ENCODE results near the gene BTBD7.
A peak's percentile ranks its signal among the peaks of the same experiment; 100 is the strongest.
"Not testable (repeated sequence)": the region's sequence is repeated elsewhere in the genome, so short reads cannot be mapped to it uniquely, and the experiment has no call there.

Gene BTBD7, protein sequence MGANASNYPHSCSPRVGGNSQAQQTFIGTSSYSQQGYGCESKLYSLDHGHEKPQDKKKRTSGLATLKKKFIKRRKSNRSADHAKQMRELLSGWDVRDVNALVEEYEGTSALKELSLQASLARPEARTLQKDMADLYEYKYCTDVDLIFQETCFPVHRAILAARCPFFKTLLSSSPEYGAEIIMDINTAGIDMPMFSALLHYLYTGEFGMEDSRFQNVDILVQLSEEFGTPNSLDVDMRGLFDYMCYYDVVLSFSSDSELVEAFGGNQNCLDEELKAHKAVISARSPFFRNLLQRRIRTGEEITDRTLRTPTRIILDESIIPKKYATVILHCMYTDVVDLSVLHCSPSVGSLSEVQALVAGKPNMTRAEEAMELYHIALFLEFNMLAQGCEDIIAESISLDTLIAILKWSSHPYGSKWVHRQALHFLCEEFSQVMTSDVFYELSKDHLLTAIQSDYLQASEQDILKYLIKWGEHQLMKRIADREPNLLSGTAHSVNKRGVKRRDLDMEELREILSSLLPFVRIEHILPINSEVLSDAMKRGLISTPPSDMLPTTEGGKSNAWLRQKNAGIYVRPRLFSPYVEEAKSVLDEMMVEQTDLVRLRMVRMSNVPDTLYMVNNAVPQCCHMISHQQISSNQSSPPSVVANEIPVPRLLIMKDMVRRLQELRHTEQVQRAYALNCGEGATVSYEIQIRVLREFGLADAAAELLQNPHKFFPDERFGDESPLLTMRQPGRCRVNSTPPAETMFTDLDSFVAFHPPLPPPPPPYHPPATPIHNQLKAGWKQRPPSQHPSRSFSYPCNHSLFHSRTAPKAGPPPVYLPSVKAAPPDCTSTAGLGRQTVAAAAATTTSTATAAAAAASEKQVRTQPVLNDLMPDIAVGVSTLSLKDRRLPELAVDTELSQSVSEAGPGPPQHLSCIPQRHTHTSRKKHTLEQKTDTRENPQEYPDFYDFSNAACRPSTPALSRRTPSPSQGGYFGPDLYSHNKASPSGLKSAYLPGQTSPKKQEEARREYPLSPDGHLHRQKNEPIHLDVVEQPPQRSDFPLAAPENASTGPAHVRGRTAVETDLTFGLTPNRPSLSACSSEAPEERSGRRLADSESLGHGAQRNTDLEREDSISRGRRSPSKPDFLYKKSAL

GRCh38 chr14:93332853-93333630 lies at the start of gene BTBD7:
TSS of gene BTBD7 (minus strand) at chr14:93333036. CDS start at chr14:93296051, 36,985 bp downstream.
- Histone ChIP-seq H3K36me3 (ENCODE audit: insufficient read depth, low read depth, low read length) (no peaks in the 10 kb centered on the region), H3K27ac (ENCODE audit: low read length) (peak within 1 kb of the TSS; percentile 35), H3K9me3 (ENCODE audit: insufficient read depth, low read depth, low read length) (peaks cover 11% of the 10 kb centered on the region), H3K27me3 (ENCODE audit: insufficient read depth, low read length) (no peaks in the 10 kb centered on the region), H3K4me3 (ENCODE audit: low read length) (peak within 1 kb of the TSS; percentile 75), H3K9ac (ENCODE audit: low read depth, low read length) (peak within 1 kb of the TSS; percentile 80), H3K4me1 (ENCODE audit: insufficient read depth, low read length) (peaks cover 8% of the 10 kb centered on the region; the same call in 1 of the 2 replicates)

DNA sequence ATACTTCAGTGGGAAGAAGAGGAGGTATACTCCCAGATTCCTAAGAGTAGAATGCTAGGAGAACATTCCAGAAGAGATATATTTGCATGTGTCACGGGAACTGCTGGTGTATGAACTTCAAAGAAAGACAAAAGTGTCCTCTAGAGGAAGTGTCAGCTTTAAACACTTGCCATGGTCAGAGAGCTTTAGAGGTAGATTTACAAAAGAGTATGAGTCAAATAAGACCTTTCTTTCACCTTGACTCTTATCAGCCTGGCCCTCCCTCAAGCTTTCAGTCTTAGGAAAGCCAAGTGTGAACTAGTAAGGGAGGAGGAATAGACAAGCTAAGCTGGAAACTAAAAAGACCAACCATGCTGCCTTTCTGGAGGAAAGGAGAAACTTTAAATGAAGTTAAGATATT lies 48.8 kb upstream of the BTBD7 start:
- H3K36me3 ChIP-seq (ENCODE audit: insufficient read depth, low read depth, low read length), result no peaks in the 10 kb centered on the region
- no peaks in the 10 kb centered on the region for H3K4me1 ChIP-seq (ENCODE audit: insufficient read depth, low read length)
- no peak overlapping the region for H3K27ac ChIP-seq (ENCODE audit: low read length)
- H3K4me3 ChIP-seq (ENCODE audit: low read length), result no peak overlapping the region
- no peaks in the 10 kb centered on the region for H3K9me3 ChIP-seq (ENCODE audit: insufficient read depth, low read depth, low read length)
- H3K27me3 ChIP-seq (ENCODE audit: insufficient read depth, low read length), result no peaks in the 10 kb centered on the region
- H3K9ac ChIP-seq (ENCODE audit: low read depth, low read length), result no peak overlapping the region

DNA sequence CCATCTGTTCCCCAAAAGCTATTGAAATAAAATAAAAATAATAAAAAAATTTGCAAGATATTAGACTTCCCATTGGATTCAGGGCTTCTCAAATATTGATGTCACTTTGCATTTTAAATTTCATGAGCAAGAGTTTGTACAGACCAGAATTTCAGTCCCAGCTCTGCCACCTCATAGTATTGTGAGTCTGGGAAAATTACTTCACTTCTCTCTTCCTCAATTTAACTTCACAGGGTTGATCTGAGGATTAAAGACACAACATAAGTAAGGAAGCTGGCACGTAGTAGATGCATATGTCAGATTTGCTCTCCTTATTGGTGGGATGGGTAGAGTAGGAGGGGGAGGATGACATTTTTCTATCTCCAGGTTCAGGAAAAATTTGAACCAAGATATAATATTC lies 47.0 kb upstream of the BTBD7 start:
- Histone ChIP-seq H3K27me3 (ENCODE audit: insufficient read depth, low read length) (no peaks in the 10 kb centered on the region), H3K27ac (ENCODE audit: low read length) (no peak overlapping the region), H3K36me3 (ENCODE audit: insufficient read depth, low read depth, low read length) (no peaks in the 10 kb centered on the region), H3K4me3 (ENCODE audit: low read length) (no peak overlapping the region), H3K9ac (ENCODE audit: low read depth, low read length) (no peak overlapping the region), H3K9me3 (ENCODE audit: insufficient read depth, low read depth, low read length) (no peaks in the 10 kb centered on the region), H3K4me1 (ENCODE audit: insufficient read depth, low read length) (no peaks in the 10 kb centered on the region)

- Histone ChIP-seq H3K27ac (ENCODE audit: low read length) (no peak overlapping the region), H3K27me3 (ENCODE audit: insufficient read depth, low read length) (no peaks in the 10 kb centered on the region), H3K36me3 (ENCODE audit: insufficient read depth, low read depth, low read length) (no peaks in the 10 kb centered on the region), H3K4me1 (ENCODE audit: insufficient read depth, low read length) (no peaks in the 10 kb centered on the region), H3K9me3 (ENCODE audit: insufficient read depth, low read depth, low read length) (no peaks in the 10 kb centered on the region), H3K4me3 (ENCODE audit: low read length) (no peak overlapping the region), H3K9ac (ENCODE audit: low read depth, low read length) (no peak overlapping the region)
Observed at GRCh38 chr14:93375673-93376156, 42.9 kb upstream of the BTBD7 start.

GRCh38 chr14:93369713-93370266 lies 37.0 kb upstream of the BTBD7 start:
- Histone ChIP-seq H3K27ac (ENCODE audit: low read length) (no peak overlapping the region), H3K4me3 (ENCODE audit: low read length) (no peak overlapping the region), H3K9ac (ENCODE audit: low read depth, low read length) (no peak overlapping the region), H3K27me3 (ENCODE audit: insufficient read depth, low read length) (no peaks in the 10 kb centered on the region), H3K9me3 (ENCODE audit: insufficient read depth, low read depth, low read length) (no peaks in the 10 kb centered on the region), H3K36me3 (ENCODE audit: insufficient read depth, low read depth, low read length) (no peaks in the 10 kb centered on the region), H3K4me1 (ENCODE audit: insufficient read depth, low read length) (no peaks in the 10 kb centered on the region)

GRCh38 chr14:93368996-93369712 lies 36.3 kb upstream of the BTBD7 start:
- H3K4me3 ChIP-seq (ENCODE audit: low read length), result no peak overlapping the region
- no peak overlapping the region for H3K27ac ChIP-seq (ENCODE audit: low read length)
- no peaks in the 10 kb centered on the region for H3K4me1 ChIP-seq (ENCODE audit: insufficient read depth, low read length)
- H3K9ac ChIP-seq (ENCODE audit: low read depth, low read length), result no peak overlapping the region
- no peaks in the 10 kb centered on the region for H3K9me3 ChIP-seq (ENCODE audit: insufficient read depth, low read depth, low read length)
- H3K36me3 ChIP-seq (ENCODE audit: insufficient read depth, low read depth, low read length), result no peaks in the 10 kb centered on the region
- H3K27me3 ChIP-seq (ENCODE audit: insufficient read depth, low read length), result no peaks in the 10 kb centered on the region

GRCh38 chr14:93354873-93355272 lies 22.0 kb upstream of the BTBD7 start:
- not testable (repeated sequence) for H3K9me3 ChIP-seq (ENCODE audit: insufficient read depth, low read depth, low read length); H3K36me3 ChIP-seq (ENCODE audit: insufficient read depth, low read depth, low read length); H3K27me3 ChIP-seq (ENCODE audit: insufficient read depth, low read length); H3K4me1 ChIP-seq (ENCODE audit: insufficient read depth, low read length); H3K27ac ChIP-seq (ENCODE audit: low read length); H3K4me3 ChIP-seq (ENCODE audit: low read length); H3K9ac ChIP-seq (ENCODE audit: low read depth, low read length)

GRCh38 chr14:93348292-93348691 lies 15.5 kb upstream of the BTBD7 start:
- no peaks in the 10 kb centered on the region for H3K36me3 ChIP-seq (ENCODE audit: insufficient read depth, low read depth, low read length)
- H3K27ac ChIP-seq (ENCODE audit: low read length), result no peak overlapping the region
- H3K9me3 ChIP-seq (ENCODE audit: insufficient read depth, low read depth, low read length), result peaks cover 3% of the 10 kb centered on the region; the same call in 1 of the 2 replicates
- H3K9ac ChIP-seq (ENCODE audit: low read depth, low read length), result no peak overlapping the region
- H3K4me1 ChIP-seq (ENCODE audit: insufficient read depth, low read length), result peaks cover 18% of the 10 kb centered on the region
- H3K27me3 ChIP-seq (ENCODE audit: insufficient read depth, low read length), result no peaks in the 10 kb centered on the region
- no peak overlapping the region for H3K4me3 ChIP-seq (ENCODE audit: low read length)

DNA sequence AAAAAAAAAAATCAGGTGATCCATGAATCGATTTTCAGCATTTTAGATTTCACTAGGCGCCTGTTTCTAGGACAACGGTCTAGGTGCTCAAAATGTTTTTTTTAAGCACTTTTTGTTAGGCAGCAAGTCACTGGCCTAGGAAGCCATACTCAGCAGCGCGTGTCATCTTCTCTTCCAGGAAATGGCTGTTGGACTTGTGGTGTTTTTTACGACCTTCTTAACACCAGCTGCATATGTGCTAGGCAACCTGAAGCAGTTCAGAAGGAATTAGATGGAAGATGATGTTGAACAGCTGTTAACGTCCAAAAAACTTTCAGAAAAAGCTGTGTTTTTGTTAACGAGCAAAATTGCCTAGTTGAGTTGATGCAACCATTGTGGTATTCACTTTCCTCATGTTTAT lies 15.0 kb upstream of the BTBD7 start:
- H3K27ac ChIP-seq (ENCODE audit: low read length), result no peak overlapping the region
- no peaks in the 10 kb centered on the region for H3K36me3 ChIP-seq (ENCODE audit: insufficient read depth, low read depth, low read length)
- no peak overlapping the region for H3K4me3 ChIP-seq (ENCODE audit: low read length)
- H3K9ac ChIP-seq (ENCODE audit: low read depth, low read length), result no peak overlapping the region
- H3K27me3 ChIP-seq (ENCODE audit: insufficient read depth, low read length), result no peaks in the 10 kb centered on the region
- peaks cover 20% of the 10 kb centered on the region for H3K4me1 ChIP-seq (ENCODE audit: insufficient read depth, low read length)
- H3K9me3 ChIP-seq (ENCODE audit: insufficient read depth, low read depth, low read length), result peaks cover 3% of the 10 kb centered on the region; the same call in 1 of the 2 replicates

GRCh38 chr14:93346926-93347721 lies 14.3 kb upstream of the BTBD7 start, which contains the start of gene COX8C:
TSS of gene COX8C (plus strand) at chr14:93347182. CDS start at chr14:93347269, 87 bp downstream.
- H3K4me1 ChIP-seq (ENCODE audit: insufficient read depth, low read length), result peaks cover 20% of the 10 kb centered on the region

More at GRCh38 chr14:93346926-93347721, 14.3 kb upstream of the BTBD7 start, which contains the start of gene COX8C:
- Histone ChIP-seq H3K36me3 (ENCODE audit: insufficient read depth, low read depth, low read length) (peaks cover 1% of the 10 kb centered on the region; the same call in 1 of the 2 replicates), H3K4me3 (ENCODE audit: low read length) (no peak within 1 kb of the TSS; the same call in 1 of the 2 replicates), H3K27me3 (ENCODE audit: insufficient read depth, low read length) (no peaks in the 10 kb centered on the region), H3K9me3 (ENCODE audit: insufficient read depth, low read depth, low read length) (peaks cover 10% of the 10 kb centered on the region), H3K9ac (ENCODE audit: low read depth, low read length) (no peak within 1 kb of the TSS), H3K27ac (ENCODE audit: low read length) (no peak within 1 kb of the TSS)

Measured in iPS-20b (cell line).